GM12874 (cell line): ENCODE measurements around the gene DNAJC11.

Source experiments
- TF ChIP-seq, protein P1 (sequence below): IDR thresholded peaks from 2 replicates; pipeline ENCODE4 v1.5.1; 2011; ENCODE audit warnings: low read depth, mild to moderate bottlenecking, control low read depth, low read length, moderate library complexity; ENCODE audit not compliant: insufficient read depth

DNAJC11 gene

GRCh38 chr1:6731905-6732304 is 30.3 kb upstream of the DNAJC11 start:
- TF ChIP-seq, protein P1, sequence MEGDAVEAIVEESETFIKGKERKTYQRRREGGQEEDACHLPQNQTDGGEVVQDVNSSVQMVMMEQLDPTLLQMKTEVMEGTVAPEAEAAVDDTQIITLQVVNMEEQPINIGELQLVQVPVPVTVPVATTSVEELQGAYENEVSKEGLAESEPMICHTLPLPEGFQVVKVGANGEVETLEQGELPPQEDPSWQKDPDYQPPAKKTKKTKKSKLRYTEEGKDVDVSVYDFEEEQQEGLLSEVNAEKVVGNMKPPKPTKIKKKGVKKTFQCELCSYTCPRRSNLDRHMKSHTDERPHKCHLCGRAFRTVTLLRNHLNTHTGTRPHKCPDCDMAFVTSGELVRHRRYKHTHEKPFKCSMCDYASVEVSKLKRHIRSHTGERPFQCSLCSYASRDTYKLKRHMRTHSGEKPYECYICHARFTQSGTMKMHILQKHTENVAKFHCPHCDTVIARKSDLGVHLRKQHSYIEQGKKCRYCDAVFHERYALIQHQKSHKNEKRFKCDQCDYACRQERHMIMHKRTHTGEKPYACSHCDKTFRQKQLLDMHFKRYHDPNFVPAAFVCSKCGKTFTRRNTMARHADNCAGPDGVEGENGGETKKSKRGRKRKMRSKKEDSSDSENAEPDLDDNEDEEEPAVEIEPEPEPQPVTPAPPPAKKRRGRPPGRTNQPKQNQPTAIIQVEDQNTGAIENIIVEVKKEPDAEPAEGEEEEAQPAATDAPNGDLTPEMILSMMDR, result no peak

DNA sequence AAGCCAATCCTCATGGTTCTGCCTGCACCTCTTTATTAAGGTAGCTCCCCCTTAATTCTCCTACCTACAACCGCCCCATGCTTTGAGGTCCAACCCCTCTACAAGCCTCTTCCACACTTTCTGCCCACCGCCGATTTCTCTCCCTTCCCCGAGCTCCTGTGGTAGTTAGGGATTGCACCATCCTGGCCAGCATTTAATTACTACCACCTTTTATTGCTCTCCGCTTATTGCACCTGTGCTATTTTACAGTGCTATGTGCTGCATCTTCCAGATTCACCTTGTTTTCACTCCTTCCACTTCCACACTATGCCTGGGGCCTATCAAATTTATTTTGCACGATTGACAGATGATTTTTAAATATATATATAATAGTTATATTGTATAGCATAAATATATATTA is 29.3 kb upstream of the DNAJC11 start:
- TF ChIP-seq, protein P1, result no peak

DNA sequence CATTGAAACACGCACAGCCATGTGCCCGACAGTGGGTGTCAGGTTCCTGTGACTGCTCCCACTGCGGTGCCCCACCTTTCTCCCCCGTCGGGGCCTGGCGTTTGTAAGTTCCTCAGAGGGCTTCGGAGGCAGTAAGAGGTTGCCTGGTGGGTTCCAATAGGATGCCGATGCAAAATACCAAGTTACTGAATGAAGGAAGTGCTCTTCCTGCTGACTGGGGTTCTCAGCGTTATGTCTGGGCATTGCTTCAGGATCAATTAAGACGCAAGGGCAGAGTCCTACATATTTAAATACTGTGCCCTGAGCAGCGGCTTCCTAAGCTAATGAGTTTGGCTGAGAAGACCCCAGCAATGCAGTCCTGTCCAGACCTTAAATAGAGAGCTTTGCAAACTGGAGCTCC is 28.9 kb upstream of the DNAJC11 start:
- TF ChIP-seq, protein P1, result no peak

DNA sequence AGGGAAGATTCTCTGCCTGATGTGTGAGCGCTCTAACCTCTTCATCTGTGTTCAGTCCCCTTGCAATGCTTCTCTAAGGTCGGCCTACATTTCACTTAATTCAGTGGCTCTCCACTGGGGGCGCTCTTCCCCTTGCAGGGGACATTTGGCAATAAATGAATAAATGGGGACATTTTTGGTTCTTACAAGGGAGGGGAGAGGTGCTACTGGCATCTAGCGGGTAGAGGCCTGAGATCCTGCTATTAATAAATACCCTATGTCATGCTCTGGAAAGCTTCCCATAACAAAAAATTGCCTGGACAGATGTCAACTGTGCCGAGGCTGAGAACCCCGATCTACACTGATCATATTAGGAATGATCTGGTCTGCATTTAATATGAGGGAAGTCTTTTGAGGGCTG is 25.9 kb upstream of the DNAJC11 start:
- TF ChIP-seq, protein P1, result peak; percentile 80

DNA sequence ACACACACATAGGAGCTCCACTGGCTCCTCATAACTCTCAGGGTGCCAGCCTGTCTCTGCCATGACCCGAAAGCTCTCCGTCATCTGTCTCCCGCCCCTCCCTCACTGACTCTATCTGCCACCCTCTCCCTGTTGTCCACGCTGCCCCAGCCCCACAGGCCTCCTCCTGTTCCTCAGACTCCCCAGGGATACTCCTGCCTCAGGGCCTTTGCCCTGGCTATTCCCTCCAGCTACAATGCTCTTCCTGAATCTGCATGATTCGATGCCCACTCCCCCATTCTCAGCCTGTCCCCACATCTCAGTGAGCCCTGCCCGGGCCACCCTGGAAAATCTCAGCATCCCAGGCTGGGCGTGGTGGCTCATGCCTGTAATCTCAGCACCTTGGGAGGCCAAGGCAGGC is 24.6 kb upstream of the DNAJC11 start:
- TF ChIP-seq, protein P1, result no peak

GRCh38 chr1:6724517-6725141 is 23.0 kb upstream of the DNAJC11 start:
- TF ChIP-seq, protein P1, result no peak

- TF ChIP-seq, protein P1, result no peak
Measured at GRCh38 chr1:6723621-6724428, 22.2 kb upstream of the DNAJC11 start.
